ENCODE results near the gene ESRRB.

ESRRB gene

DNA sequence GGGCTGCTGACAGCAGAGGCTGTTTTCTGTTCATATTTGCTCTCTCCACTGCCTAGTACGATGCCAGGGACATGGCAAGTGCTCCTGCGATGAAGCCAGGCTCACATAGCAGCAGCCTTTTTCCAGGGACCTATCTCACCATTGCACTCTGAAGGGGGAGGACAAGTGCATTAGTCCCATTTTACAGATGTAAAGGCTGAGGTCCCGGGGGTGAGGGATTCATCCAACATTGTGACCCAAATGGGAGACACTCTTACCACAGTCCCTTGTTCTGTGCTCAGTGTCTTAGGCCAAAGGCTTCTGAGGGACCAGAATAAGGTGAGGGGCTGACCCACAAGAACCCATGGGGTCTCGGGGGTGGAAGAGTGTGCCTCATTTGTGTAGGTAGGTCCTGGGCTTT lies 21.6 kb upstream of the ESRRB start:
- no peak for DNase-seq

- no peak for DNase-seq
These were observed 20.2 kb upstream of the ESRRB start for GRCh38 chr14:76355771-76356170.

DNA sequence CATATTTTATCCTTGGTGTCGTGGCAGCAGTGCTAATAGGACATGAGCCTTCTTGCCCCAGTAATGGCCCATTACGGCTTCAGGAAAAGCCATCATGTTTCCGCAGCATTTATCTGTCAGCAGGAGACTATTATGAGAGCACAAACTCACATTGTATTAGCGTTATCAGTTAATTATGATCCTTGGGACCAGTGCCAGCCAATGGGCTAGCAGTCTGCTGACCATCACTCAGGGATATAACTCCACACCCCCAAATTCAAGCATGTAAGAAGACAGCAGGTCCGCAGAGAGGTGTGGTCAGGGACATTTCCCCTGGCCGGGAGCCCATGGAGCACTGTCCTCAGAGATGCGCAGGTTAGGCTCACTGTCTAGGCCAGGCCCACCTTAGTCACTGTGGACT lies 4.9 kb upstream of the ESRRB start:
- no peak for DNase-seq

- no peak for DNase-seq
These were observed 2.5 kb upstream of the ESRRB start for GRCh38 chr14:76373456-76373855.

GRCh38 chr14:76375484-76375883 lies 453 bp upstream of the ESRRB start:
- no peak for DNase-seq

- DNase-seq = no peak
These were observed 506 bp downstream of the ESRRB start for GRCh38 chr14:76376409-76376877.

GRCh38 chr14:76376878-76377734 lies 1.2 kb downstream of the ESRRB start:
- peak; percentile 7 for DNase-seq

DNA sequence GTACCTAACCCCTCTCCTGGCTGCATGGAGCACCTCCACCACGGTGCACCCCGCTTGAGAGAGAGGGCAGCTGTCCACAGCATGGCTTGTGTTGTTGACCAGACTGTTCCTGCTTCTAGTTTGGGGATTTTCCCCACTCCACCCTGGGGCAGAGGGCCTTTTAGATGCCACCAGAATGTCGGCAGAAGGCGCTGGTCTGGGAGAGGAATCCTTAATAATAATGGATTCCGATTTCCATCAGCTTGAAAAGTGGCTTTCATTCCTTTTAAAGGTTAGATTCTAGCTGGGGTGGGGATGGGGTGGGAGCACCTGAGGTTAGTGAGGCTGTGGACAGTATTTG lies 1.8 kb downstream of the ESRRB start:
- no peak for DNase-seq

- DNase-seq = no peak
These were observed 5.1 kb downstream of the ESRRB start for GRCh38 chr14:76380991-76381390.

- DNase-seq = no peak
These were observed 6.0 kb downstream of the ESRRB start for GRCh38 chr14:76381817-76382494.

GRCh38 chr14:76382495-76382832 lies 6.5 kb downstream of the ESRRB start:
- DNase-seq = no peak

- DNase-seq = no peak
These were observed 9.5 kb downstream of the ESRRB start for GRCh38 chr14:76385435-76385834.

GRCh38 chr14:76386944-76387782 lies 11.2 kb downstream of the ESRRB start:
- peak; percentile 45 for DNase-seq

DNA sequence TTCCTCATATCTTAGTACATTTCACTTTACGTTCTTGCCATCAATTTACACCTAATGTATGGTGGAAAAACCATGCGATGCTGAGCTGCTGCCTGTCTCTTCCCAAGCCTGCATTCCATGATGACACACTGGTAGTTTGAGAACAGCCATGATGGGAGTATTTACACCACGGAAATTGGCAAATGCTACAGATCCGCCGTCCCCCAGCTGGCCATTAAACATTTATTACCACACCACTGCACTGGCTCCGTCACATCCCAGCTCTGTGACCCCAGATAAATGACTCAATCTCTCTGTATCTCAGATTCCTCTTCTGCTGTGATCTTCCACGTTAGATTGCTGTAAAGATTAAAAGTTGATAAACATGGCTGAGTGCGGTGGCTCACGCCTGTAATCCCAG lies 13.9 kb downstream of the ESRRB start:
- no peak for DNase-seq

- DNase-seq = no peak
These were observed 14.7 kb downstream of the ESRRB start for GRCh38 chr14:76390621-76391020.

DNA sequence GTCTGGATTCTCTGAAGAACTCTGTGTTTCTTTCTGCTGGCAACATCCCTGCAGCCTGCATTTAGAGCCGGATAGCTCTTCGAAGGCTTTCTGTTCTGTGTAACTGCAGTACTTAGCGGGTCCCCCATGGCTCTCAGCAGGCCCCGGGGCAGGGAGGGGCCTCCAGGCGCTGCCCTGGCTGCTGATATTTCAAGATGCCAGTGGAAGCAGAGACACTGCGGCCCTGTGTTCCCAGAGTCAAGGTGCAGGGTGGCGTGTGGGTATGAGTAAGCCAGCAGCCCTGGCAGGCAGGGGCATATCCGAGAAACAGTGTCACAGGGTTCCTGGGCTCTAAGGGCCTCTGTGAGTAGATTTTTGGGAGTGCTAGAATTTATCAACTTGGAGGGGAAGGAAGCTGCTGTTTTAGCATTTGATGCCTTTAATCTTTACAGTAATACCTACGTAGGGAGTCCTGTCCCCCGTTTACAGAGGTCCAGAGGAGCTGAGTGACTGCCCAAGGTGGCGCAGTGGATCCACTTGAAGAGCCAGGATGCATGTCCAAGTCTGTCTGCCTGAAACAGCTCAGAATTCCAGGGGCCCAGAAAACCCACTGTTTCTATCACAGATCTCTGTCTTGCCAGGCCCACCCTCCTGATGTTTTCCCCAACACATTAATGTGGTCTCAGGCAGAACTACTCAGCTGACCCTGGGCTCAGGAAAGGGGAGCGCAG lies 16.2 kb downstream of the ESRRB start:
- DNase-seq = no peak

DNA sequence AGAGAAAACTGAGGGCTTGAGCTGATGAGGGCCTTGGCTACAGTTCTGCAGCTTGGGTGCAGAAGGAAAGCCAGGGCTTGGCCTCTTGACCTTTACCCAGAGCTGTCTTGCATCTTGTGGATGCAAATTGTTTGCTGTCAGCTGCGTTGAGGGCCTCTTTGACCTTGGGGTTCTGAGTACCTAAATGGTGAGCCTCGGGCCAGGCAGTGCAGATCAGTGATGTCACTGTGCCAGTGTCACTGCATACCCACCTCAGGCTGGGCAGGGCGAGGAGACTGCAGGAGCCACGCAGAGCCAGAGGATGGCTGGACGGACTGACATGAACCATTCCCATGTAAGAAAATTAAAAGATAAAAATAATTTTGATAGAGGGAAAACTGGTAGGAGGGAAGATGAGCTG lies 18.6 kb downstream of the ESRRB start:
- DNase-seq = no peak

DNA sequence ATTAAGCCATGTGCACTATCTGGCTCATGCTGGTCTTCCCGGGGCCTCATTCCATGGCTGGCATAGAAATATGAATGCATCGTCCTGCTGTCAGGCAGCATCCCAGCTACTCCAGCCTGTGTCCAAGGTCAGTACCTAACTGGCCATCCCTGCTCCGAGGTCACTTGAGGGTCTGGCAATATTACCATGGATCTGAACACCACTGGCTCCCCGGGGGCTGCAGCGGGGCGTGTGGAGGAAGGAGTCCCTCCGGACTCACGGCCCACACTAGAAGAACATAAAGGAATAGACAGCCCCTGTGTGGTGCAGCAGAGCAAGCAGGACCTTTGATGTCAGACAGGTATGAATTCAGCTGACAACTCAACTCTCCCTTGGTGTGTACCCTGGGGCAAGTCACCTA lies 19.2 kb downstream of the ESRRB start:
- no peak for DNase-seq

- DNase-seq = no peak
These were observed 20.8 kb downstream of the ESRRB start for GRCh38 chr14:76396714-76397187.

- DNase-seq = no peak
These were observed 29.7 kb downstream of the ESRRB start for GRCh38 chr14:76405627-76406026.

DNA sequence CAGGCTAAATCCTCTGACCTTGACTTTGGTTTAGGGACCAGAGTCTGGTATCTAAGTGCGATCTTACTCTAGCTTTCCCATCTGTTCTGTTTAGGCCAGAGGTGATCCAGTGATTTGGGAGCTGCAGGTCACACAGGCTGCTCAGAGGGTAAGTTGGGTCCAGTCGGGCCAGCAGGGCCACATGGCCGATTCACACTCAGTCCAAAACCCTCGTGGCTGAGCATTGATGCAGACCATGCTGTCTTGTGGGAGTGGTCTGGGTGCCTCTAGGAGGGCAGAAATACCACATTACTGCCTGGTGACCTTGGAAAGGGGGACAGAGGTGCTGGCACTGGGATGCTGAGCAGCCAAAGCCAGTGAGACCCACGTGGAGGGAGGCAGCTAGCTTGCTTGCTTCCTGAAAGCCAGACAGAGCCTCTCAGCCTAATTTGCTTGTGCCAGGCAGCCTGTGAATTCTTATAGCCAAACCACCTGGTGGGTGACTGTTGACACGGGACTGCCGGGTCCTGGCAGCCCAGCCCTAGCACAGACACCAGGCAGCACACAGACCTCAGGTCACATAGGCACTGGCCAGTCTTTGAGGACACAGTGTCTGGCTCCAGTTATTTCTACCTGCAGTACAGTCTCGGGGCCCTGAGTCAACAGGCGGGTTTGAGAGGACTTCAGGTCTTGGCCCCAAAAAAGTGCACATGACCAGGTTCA lies 31.7 kb downstream of the ESRRB start:
- no peak for DNase-seq

GRCh38 chr14:76408877-76409276 lies 32.9 kb downstream of the ESRRB start:
- DNase-seq = no peak
